ENCODE data around the gene PRSS27.

DNA sequence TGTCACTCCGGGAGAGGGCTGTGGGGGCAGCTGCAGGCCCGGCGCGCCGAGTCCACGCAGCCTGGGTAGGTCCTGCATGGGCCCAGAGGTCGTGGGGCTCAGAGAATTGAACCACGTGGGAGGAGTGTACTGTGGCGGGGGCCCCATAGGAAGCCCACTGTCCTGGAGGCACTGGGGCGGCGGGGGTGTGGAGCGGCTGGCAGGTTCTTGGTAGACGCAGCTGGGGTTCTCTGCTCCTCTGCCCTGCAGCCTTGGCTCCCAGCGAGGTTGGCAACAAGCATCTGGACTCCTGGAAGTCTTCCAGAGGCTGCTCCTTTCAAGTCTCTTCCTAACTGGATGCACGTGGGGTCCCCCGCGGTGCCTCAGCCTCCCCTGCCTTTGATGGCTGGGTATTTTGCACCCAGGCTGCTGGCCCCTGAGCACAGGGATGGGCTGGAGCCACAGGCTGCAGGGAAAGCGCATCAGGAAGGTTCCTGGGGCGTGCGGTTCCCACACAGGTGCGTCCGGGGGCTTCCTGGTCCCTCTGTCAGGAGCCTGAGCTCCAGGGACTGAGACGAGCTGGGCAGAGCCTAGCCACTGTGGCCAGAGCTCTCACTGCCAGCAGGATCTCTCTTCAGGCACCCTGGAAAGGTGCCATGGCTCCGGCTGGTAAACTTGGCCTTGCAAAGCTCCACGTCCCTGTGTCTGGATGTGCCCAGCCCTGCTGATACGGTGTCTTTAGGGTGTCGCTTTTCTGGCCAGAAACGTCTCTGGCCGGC, 28.4 kb downstream of the PRSS27 start:
- TF ChIP-seq, protein P1, sequence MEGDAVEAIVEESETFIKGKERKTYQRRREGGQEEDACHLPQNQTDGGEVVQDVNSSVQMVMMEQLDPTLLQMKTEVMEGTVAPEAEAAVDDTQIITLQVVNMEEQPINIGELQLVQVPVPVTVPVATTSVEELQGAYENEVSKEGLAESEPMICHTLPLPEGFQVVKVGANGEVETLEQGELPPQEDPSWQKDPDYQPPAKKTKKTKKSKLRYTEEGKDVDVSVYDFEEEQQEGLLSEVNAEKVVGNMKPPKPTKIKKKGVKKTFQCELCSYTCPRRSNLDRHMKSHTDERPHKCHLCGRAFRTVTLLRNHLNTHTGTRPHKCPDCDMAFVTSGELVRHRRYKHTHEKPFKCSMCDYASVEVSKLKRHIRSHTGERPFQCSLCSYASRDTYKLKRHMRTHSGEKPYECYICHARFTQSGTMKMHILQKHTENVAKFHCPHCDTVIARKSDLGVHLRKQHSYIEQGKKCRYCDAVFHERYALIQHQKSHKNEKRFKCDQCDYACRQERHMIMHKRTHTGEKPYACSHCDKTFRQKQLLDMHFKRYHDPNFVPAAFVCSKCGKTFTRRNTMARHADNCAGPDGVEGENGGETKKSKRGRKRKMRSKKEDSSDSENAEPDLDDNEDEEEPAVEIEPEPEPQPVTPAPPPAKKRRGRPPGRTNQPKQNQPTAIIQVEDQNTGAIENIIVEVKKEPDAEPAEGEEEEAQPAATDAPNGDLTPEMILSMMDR (IDR thresholded peaks at IDR 0.05; ENCODE audit: insufficient read depth, low read depth, low read length): no peak
- TF ChIP-seq EZH2 (IDR thresholded peaks at IDR 0.05; ENCODE audit: insufficient read depth, low read length): no peak

All from astrocyte (in vitro differentiated cells and primary cell).